Peyer's patch (tissue), 4 donors: Measurements from ENCODE around the gene ELP2. TPM values are rescaled to one million over a fixed set of nuclear protein-coding genes. Genes with fewer than 3 reads are reported as not detected.
"Not testable (repeated sequence)": the region's sequence is repeated elsewhere in the genome, so short reads cannot be mapped to it uniquely, and the experiment has no call there.

Experiments used
- DNase-seq, 3 donors: peaks; one replicate each; pipeline ENCODE4 v3.0.0-alpha.2; 2017 to 2019
- H3K27ac ChIP-seq, 4 donors: fragments of 200-600 bp; sonication (generic); one replicate each; pipeline ENCODE4 v1.5.1; 2016 to 2019
- H3K27me3 ChIP-seq, 2 donors: fragments of 200-600 bp; sonication (generic); one replicate each; pipeline ENCODE4 v1.5.1; 2019
- H3K36me3 ChIP-seq, 3 donors: fragments of 200-600 bp; sonication (generic); one replicate each; pipeline ENCODE4 v1.5.1; 2016 to 2019
- H3K4me1 ChIP-seq, 4 donors: fragments of 200-600 bp; sonication (generic); one replicate each; pipeline ENCODE4 v1.5.1; 2016 to 2019
- H3K4me3 ChIP-seq, 4 donors: fragments of 200-600 bp; sonication (generic); 1 replicate in 3 of 4; 2 replicates in 1 of 4; pipeline ENCODE4 v1.5.1; 2016 to 2019; ENCODE audit warnings: mild to moderate bottlenecking in 1 of 4
- H3K9me3 ChIP-seq, 4 donors: fragments of 200-600 bp; sonication (generic); one replicate each; pipeline ENCODE4 v1.5.1; 2016 to 2019; ENCODE audit warnings: mild to moderate bottlenecking in 1 of 4
- CTCF ChIP-seq, 6 experiments: fragments of 450-650 bp in 4 of 6; fragments of 200-600 bp in 2 of 6; sonication (generic) in 1 of 6; IDR thresholded peaks; one replicate each; pipeline ENCODE4 v1.5.1; 2017 to 2019; ENCODE audit warnings: antibody characterized with exemption in 6 of 6, mild to moderate bottlenecking in 3 of 6, moderate library complexity in 1 of 6
- POLR2A ChIP-seq, 2 donors: fragments of 450-650 bp; IDR thresholded peaks; one replicate each; pipeline ENCODE4 v1.5.1; 2017; ENCODE audit warnings: antibody characterized with exemption in 2 of 2, mild to moderate bottlenecking in 2 of 2, moderate library complexity in 2 of 2
- total RNA-seq, 4 donors: library from RNA; depleted of rRNA; stranded (reverse); fragments of >200 nt; gene quantifications; one replicate each; pipeline ENCODE4 v1.1.0, GENCODE V29; 2016

ELP2 gene
- total RNA-seq, 4 donors from 2014 or later: 41.2 to 74.6 (median 55.7) TPM

GRCh38 chr18:36207303-36207702, 77.6 kb downstream of the ELP2 start:
- no peak for DNase-seq
- no peaks in the 10 kb centered on the region for H3K27me3 ChIP-seq
- H3K4me3 ChIP-seq: no peak overlapping the region
- H3K9me3 ChIP-seq: no peaks in the 10 kb centered on the region
- H3K36me3 ChIP-seq: peaks cover 0 to 12% (median 0%) of the 10 kb centered on the region in 3 donors
- H3K4me1 ChIP-seq: no peaks in the 10 kb centered on the region
- no peak overlapping the region for H3K27ac ChIP-seq
- TF ChIP-seq CTCF (IDR thresholded peaks at IDR 0.05): no peak
- TF ChIP-seq POLR2A (IDR thresholded peaks at IDR 0.05): no peak

GRCh38 chr18:36207969-36208368, 78.3 kb downstream of the ELP2 start:
- not testable (repeated sequence) for DNase-seq, H3K27me3 ChIP-seq, H3K27ac ChIP-seq, H3K4me1 ChIP-seq, H3K9me3 ChIP-seq, H3K4me3 ChIP-seq
- H3K36me3 ChIP-seq: peaks cover 0 to 12% (median 0%) of the 10 kb centered on the region in 3 donors

GRCh38 chr18:36211612-36212065, 81.9 kb downstream of the ELP2 start:
- Histone ChIP-seq H3K9me3 (no peaks in the 10 kb centered on the region), H3K4me1 (peaks cover 0 to 6% (median 0%) of the 10 kb centered on the region in 4 donors), H3K36me3 (peaks cover 0 to 4% (median 0%) of the 10 kb centered on the region in 3 donors), H3K27ac (no peak overlapping the region), H3K4me3 (no peak overlapping the region), H3K27me3 (no peaks in the 10 kb centered on the region)
- TF ChIP-seq CTCF (IDR thresholded peaks at IDR 0.05) (no peak), POLR2A (IDR thresholded peaks at IDR 0.05) (no peak)
- DNase-seq: no peak

- Histone ChIP-seq H3K36me3 (peaks cover 0 to 4% (median 0%) of the 10 kb centered on the region in 3 donors), H3K4me1 (peaks cover 0 to 7% (median 0%) of the 10 kb centered on the region in 4 donors), H3K27ac (no peak overlapping the region), H3K9me3 (no peaks in the 10 kb centered on the region), H3K4me3 (no peak overlapping the region), H3K27me3 (no peaks in the 10 kb centered on the region)
- no peak for DNase-seq
- TF ChIP-seq POLR2A (IDR thresholded peaks at IDR 0.05) (no peak), CTCF (IDR thresholded peaks at IDR 0.05) (no peak)
These were observed 82.8 kb downstream of the ELP2 start for GRCh38 chr18:36212301-36213171.

- TF ChIP-seq CTCF (IDR thresholded peaks at IDR 0.05) (no peak), POLR2A (IDR thresholded peaks at IDR 0.05) (no peak)
- Histone ChIP-seq H3K9me3 (no peaks in the 10 kb centered on the region), H3K27ac (no peak overlapping the region), H3K36me3 (peaks cover 0 to 4% (median 0%) of the 10 kb centered on the region in 3 donors), H3K4me3 (no peak overlapping the region), H3K4me1 (peaks cover 0 to 14% (median 0%) of the 10 kb centered on the region in 4 donors), H3K27me3 (no peaks in the 10 kb centered on the region)
- no peak for DNase-seq
These were observed 85.1 kb downstream of the ELP2 start for GRCh38 chr18:36214811-36215210.

GRCh38 chr18:36215577-36215976, 85.9 kb downstream of the ELP2 start:
- Histone ChIP-seq H3K27me3 (no peaks in the 10 kb centered on the region), H3K36me3 (peaks cover 0 to 7% (median 0%) of the 10 kb centered on the region in 3 donors), H3K27ac (no peak overlapping the region), H3K4me3 (no peak overlapping the region), H3K9me3 (no peaks in the 10 kb centered on the region), H3K4me1 (peaks cover 0 to 14% (median 0%) of the 10 kb centered on the region in 4 donors)
- no peak for TF ChIP-seq POLR2A (IDR thresholded peaks at IDR 0.05)
- no peak for DNase-seq
